Lower leg skin (tissue), 3 donors: ENCODE data around the gene OTOGL.

Experiments used
- CTCF ChIP-seq, 3 donors: fragments of 450-650 bp; IDR thresholded peaks; one replicate each; pipeline ENCODE4 v1.5.1; 2016; ENCODE audit warnings: antibody characterized with exemption in 3 of 3, mild to moderate bottlenecking in 3 of 3, moderate library complexity in 2 of 3
- POLR2A ChIP-seq, 2 donors: fragments of 450-650 bp; IDR thresholded peaks; one replicate each; pipeline ENCODE4 v1.6.1; 2016 to 2017; ENCODE audit warnings: antibody characterized with exemption in 2 of 2, mild to moderate bottlenecking in 1 of 2, moderate library complexity in 1 of 2

- TF ChIP-seq CTCF (IDR thresholded peaks at IDR 0.05) = no peak
- TF ChIP-seq POLR2A (IDR thresholded peaks at IDR 0.05) = no peak
Measured at GRCh38 chr12:80050236-80050635, 49.1 kb upstream of the OTOGL start.
